CD4-positive, alpha-beta T cell (primary cell): ENCODE measurements around the gene KRT6B. TPM values are rescaled to one million over a fixed set of nuclear protein-coding genes. Genes with fewer than 3 reads are reported as not detected.

Source experiments
- ATAC-seq: fragments of 200-7000 bp; cut with Tn5 transposase; one replicate; pipeline ENCODE4 v1.10.0; 2022; ENCODE audit warnings: mild to moderate bottlenecking; ENCODE audit not compliant: poor library complexity
- CTCF ChIA-PET: fragments of 350-600 bp; sonication (Branson Sonifier 250); formaldehyde crosslinking; loops from one replicate; lab custom pipeline; 2021; ENCODE audit warnings: antibody characterized with exemption, inconsistent platforms; lab: Charles Lee
- POLR2A ChIA-PET: fragments of 350-600 bp; sonication (Branson Sonifier 250); formaldehyde crosslinking; loops from one replicate; lab custom pipeline; 2021; ENCODE audit warnings: antibody characterized with exemption, inconsistent platforms; lab: Charles Lee
- DNase-seq, 14 experiments: peaks; one replicate each; pipeline ENCODE4 v3.0.0-alpha.2; 2013 to 2020; ENCODE audit warnings: mixed read lengths in 2 of 14
- H3K27ac ChIP-seq, 2 donors: one replicate each; pipeline versions ENCODE4 v1.5.1 to v1.7.0; 2013; ENCODE audit warnings: low read length in 2 of 2, low read depth in 1 of 2, mild to moderate bottlenecking in 1 of 2
- H3K27me3 ChIP-seq, 2 experiments: 1 replicate in 1 of 2; 2 replicates in 1 of 2; pipeline versions ENCODE4 v1.6.1 to v1.7.0; 2013; ENCODE audit warnings: low read length in 2 of 2, control low read depth in 1 of 2, mild to moderate bottlenecking in 1 of 2, moderate library complexity in 1 of 2; ENCODE audit not compliant: insufficient read depth in 2 of 2, control insufficient read depth in 1 of 2
- H3K36me3 ChIP-seq: one replicate; pipeline ENCODE4 v1.6.1; 2013; ENCODE audit warnings: low read length, control low read depth; ENCODE audit not compliant: insufficient read depth
- H3K4me1 ChIP-seq: one replicate; pipeline ENCODE4 v1.6.1; 2013; ENCODE audit warnings: low read length, control low read depth; ENCODE audit not compliant: insufficient read depth
- H3K4me3 ChIP-seq: one replicate; pipeline ENCODE4 v1.5.1; 2013; ENCODE audit warnings: mild to moderate bottlenecking, low read length, moderate library complexity
- H3K9me3 ChIP-seq, 2 experiments: 1 replicate in 1 of 2; 2 replicates in 1 of 2; pipeline versions ENCODE4 v1.6.1 to v1.7.0; 2013; ENCODE audit warnings: low read length in 2 of 2, mild to moderate bottlenecking in 2 of 2, control low read depth in 1 of 2, moderate library complexity in 1 of 2; ENCODE audit not compliant: control insufficient read depth in 1 of 2, insufficient read depth in 1 of 2
- H3K27ac Mint-ChIP-seq: one replicate; pipeline ENCODE4 v1.8.0; 2020; ENCODE audit warnings: mixed read lengths
- H3K27me3 Mint-ChIP-seq: one replicate; pipeline ENCODE4 v1.8.0; 2021; ENCODE audit warnings: mixed read lengths
- H3K36me3 Mint-ChIP-seq: one replicate; pipeline ENCODE4 v1.8.0; 2021; ENCODE audit warnings: low read depth, mixed read lengths
- H3K4me1 Mint-ChIP-seq: one replicate; pipeline ENCODE4 v1.8.0; 2021; ENCODE audit warnings: low read depth, mixed read lengths
- H3K4me3 Mint-ChIP-seq: one replicate; pipeline ENCODE4 v1.8.0; 2020; ENCODE audit warnings: mild to moderate bottlenecking, mixed read lengths
- H3K9me3 Mint-ChIP-seq: one replicate; pipeline ENCODE4 v1.8.0; 2020; ENCODE audit warnings: mixed read lengths
- CTCF ChIP-seq: fragments of 200-600 bp; IDR thresholded peaks from one replicate; pipeline ENCODE4 v1.8.0; 2022; ENCODE audit warnings: antibody characterized with exemption, mild to moderate bottlenecking
- intact Hi-C, 2 experiments: fragments of 100-400 bp; cut with DNase I in 1 of 2; cut with micrococcal nuclease in 1 of 2; formaldehyde crosslinking; loops; one replicate each; pipeline versions ENCODE4 v1.15.1 to v1.9.0; 2023 to 2025; cut with DNase I, micrococcal nuclease
- total RNA-seq, 174 experiments: library from RNA in 2 of 174; stranded (reverse) in 2 of 174; gene quantifications; one replicate each; pipeline ENCODE4 v1.2.3 and lab custom pipeline; 2021 to 2026

Gene KRT6B
- total RNA-seq, 2 experiments from 2014 or later, result not detected

GRCh38 chr12:52401926-52402325 lies 50.0 kb downstream of the KRT6B start:
- H3K27me3 ChIP-seq, result peaks cover 0 to 5% of the 10 kb centered on the region in 2 experiments
- H3K4me3 ChIP-seq, result no peak overlapping the region
- ATAC-seq, result no peak
- H3K27ac ChIP-seq, result no peak overlapping the region
- H3K36me3 ChIP-seq, result no peaks in the 10 kb centered on the region
- DNase-seq, result no peak
- no peaks in the 10 kb centered on the region for H3K9me3 Mint-ChIP-seq
- no peak overlapping the region for H3K4me3 Mint-ChIP-seq
- POLR2A ChIA-PET, result no interaction called here
- H3K27me3 Mint-ChIP-seq, result peaks cover 4% of the 10 kb centered on the region
- intact Hi-C loops, result no loop called here
- CTCF ChIA-PET, result no interaction called here
- no peaks in the 10 kb centered on the region for H3K9me3 ChIP-seq
- TF ChIP-seq CTCF, result no peak
- H3K27ac Mint-ChIP-seq, result no peak overlapping the region
- no peaks in the 10 kb centered on the region for H3K36me3 Mint-ChIP-seq
- H3K4me1 Mint-ChIP-seq, result no peaks in the 10 kb centered on the region
- no peaks in the 10 kb centered on the region for H3K4me1 ChIP-seq

- no peak for DNase-seq
- H3K4me3 ChIP-seq, result no peak overlapping the region
- Mint-ChIP-seq H3K27ac (no peak overlapping the region), H3K4me1 (no peaks in the 10 kb centered on the region), H3K4me3 (no peak overlapping the region), H3K27me3 (peaks cover 8% of the 10 kb centered on the region), H3K36me3 (no peaks in the 10 kb centered on the region), H3K9me3 (no peaks in the 10 kb centered on the region)
- no peak for TF ChIP-seq CTCF
- H3K9me3 ChIP-seq, result no peaks in the 10 kb centered on the region
- no peak overlapping the region for H3K27ac ChIP-seq
- H3K27me3 ChIP-seq, result peaks cover 0 to 5% of the 10 kb centered on the region in 2 experiments
- POLR2A ChIA-PET, result no interaction called here
- no peaks in the 10 kb centered on the region for H3K4me1 ChIP-seq
- intact Hi-C loops, result no loop called here
- CTCF ChIA-PET, result no interaction called here
- no peaks in the 10 kb centered on the region for H3K36me3 ChIP-seq
- ATAC-seq, result no peak
Measured at GRCh38 chr12:52401526-52401925, 50.4 kb downstream of the KRT6B start.

GRCh38 chr12:52400906-52401305 lies 51.0 kb downstream of the KRT6B start:
- Mint-ChIP-seq H3K4me3 (no peak overlapping the region), H3K27ac (no peak overlapping the region), H3K36me3 (no peaks in the 10 kb centered on the region), H3K27me3 (peaks cover 8% of the 10 kb centered on the region), H3K9me3 (no peaks in the 10 kb centered on the region), H3K4me1 (no peaks in the 10 kb centered on the region)
- Histone ChIP-seq H3K27me3 (peaks cover 0 to 5% of the 10 kb centered on the region in 2 experiments), H3K4me1 (no peaks in the 10 kb centered on the region), H3K36me3 (no peaks in the 10 kb centered on the region), H3K9me3 (no peaks in the 10 kb centered on the region), H3K4me3 (no peak overlapping the region), H3K27ac (no peak overlapping the region)
- ATAC-seq (no peak), DNase-seq (no peak)
- POLR2A ChIA-PET, result no interaction called here
- TF ChIP-seq CTCF, result no peak
- intact Hi-C loops, result no loop called here
- CTCF ChIA-PET, result no interaction called here
